HepG2 (cell line): ENCODE data around the gene PCP4L1. TPM values are rescaled to one million over a fixed set of nuclear protein-coding genes. Genes with fewer than 3 reads are reported as not detected.
A peak's percentile ranks its signal among the peaks of the same experiment; 100 is the strongest.

Source experiments
- ATF1 ChIP-seq: IDR thresholded peaks from 2 replicates; pipeline ENCODE4 v1.6.1; 2016; ENCODE audit warnings: mild to moderate bottlenecking, control low read depth
- BRCA1 ChIP-seq: sonication (generic); formaldehyde crosslinking; IDR thresholded peaks from 2 replicates; pipeline ENCODE4 v1.4.0; 2020; ENCODE audit warnings: missing genetic modification reagents
- E2F1 ChIP-seq: sonication (generic); formaldehyde crosslinking; IDR thresholded peaks from 2 replicates; pipeline ENCODE4 v1.5.0; 2020; ENCODE audit warnings: missing genetic modification reagents
- ETS1 ChIP-seq: sonication (generic); formaldehyde crosslinking; IDR thresholded peaks from 2 replicates; pipeline ENCODE4 v1.4.0; 2020; ENCODE audit warnings: missing genetic modification reagents
- GTF2F1 ChIP-seq: fragments of 150-350 bp; IDR thresholded peaks from 2 replicates; pipeline ENCODE4 v1.6.1; 2014; ENCODE audit warnings: low read length
- MXD3 ChIP-seq: IDR thresholded peaks from 2 replicates; pipeline ENCODE4 v1.6.1; 2016; ENCODE audit warnings: mild to moderate bottlenecking, missing biosample characterization, missing genetic modification reagents
- NCOR1 ChIP-seq: fragments of 200-600 bp; sonication (generic); IDR thresholded peaks from 2 replicates; pipeline ENCODE4 v1.7.0; 2017; ENCODE audit warnings: antibody characterized with exemption, low read length, borderline replicate concordance
- SETDB1 ChIP-seq: sonication (generic); formaldehyde crosslinking; IDR thresholded peaks from 2 replicates; pipeline ENCODE4 v1.5.1; 2020; ENCODE audit warnings: missing genetic modification reagents, mild to moderate bottlenecking, borderline replicate concordance
- ZNF335 ChIP-seq: sonication (generic); formaldehyde crosslinking; IDR thresholded peaks from 2 replicates; pipeline ENCODE4 v1.4.0; 2020; ENCODE audit warnings: missing genetic modification reagents
- polyA plus RNA-seq, 8 experiments: library from polyadenylated mRNA; depleted of rRNA in 3 of 8; stranded (reverse) in 7 of 8; unstranded in 1 of 8; fragments of >200 nt; fragmentation: Illumina TruSeq in 4 of 8; extraction: Trizol in 4 of 8; gene quantifications; 2 replicates each; pipeline versions ENCODE4 v1.2.1 to v1.2.3, GENCODE V29; 2011 to 2016; ENCODE audit warnings: low read depth in 4 of 8, missing spikeins in 1 of 8, mixed read lengths in 1 of 8; ENCODE audit not compliant: insufficient read depth in 1 of 8
- total RNA-seq, 5 experiments: library from RNA; depleted of rRNA; stranded (reverse); fragments of >200 nt; fragmentation: Illumina TruSeq; extraction: Trizol; gene quantifications; 2 replicates each; pipeline ENCODE4 v1.2.3, GENCODE V29; 2016; ENCODE audit warnings: low read depth in 1 of 5
- TF ChIP-seq, protein P1 (sequence below): sonication (generic); formaldehyde crosslinking; IDR thresholded peaks from 2 replicates; pipeline ENCODE4 v1.8.1; 2022; ENCODE audit warnings: low read depth, mild to moderate bottlenecking, missing genetic modification reagents
- TF ChIP-seq, protein P2 (sequence below): sonication (generic); formaldehyde crosslinking; IDR thresholded peaks from 2 replicates; pipeline ENCODE4 v1.4.0; 2020; ENCODE audit warnings: mild to moderate bottlenecking, missing genetic modification reagents, borderline replicate concordance
- TF ChIP-seq, protein P3 (sequence below): sonication (generic); formaldehyde crosslinking; IDR thresholded peaks from 2 replicates; pipeline ENCODE4 v1.8.0; 2022; ENCODE audit warnings: missing genetic modification reagents, mild to moderate bottlenecking, inconsistent platforms, borderline replicate concordance
- TF ChIP-seq, protein P4 (sequence below): sonication (generic); formaldehyde crosslinking; IDR thresholded peaks from 2 replicates; pipeline ENCODE4 v1.4.0; 2020; ENCODE audit warnings: missing genetic modification reagents

PCP4L1 gene
- total and polyA plus RNA-seq, 2 of the 13 experiments (the other 11 are each of a cell fraction or from before 2014, with no cell fraction given): 0.28 TPM; not detected in 1

DNA sequence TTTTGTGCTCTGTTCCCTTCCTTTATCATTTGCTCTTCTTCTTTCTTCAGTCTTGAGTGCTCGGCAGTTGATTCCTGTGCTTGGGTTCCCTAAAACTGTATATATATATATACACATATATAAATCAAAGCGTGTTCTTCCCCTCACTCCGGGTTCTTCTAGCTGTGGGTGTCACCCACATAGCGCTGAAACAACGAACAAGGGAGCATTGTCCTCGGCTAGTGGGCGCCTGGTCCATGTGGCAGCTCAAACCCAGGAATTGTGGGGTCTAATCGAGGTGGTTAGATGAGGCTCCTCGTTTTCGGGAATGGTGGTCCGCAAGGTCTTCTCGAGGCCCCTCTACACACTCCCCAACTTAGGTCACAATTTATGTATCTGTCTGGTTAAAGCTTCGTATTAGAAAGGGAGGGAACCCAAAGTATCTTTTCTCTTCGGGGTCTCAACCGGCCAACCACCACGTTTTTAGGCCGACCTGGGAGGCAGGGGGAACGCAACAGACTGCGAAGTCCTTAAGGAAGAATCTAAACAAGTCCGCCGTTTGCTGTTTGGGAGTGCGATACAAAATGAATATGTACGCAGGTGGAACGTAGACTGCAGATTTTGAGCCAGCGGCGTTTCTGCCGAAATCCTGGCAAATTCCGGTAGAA lies 55.1 kb downstream of the PCP4L1 start (continued):
- TF ChIP-seq, protein P1, sequence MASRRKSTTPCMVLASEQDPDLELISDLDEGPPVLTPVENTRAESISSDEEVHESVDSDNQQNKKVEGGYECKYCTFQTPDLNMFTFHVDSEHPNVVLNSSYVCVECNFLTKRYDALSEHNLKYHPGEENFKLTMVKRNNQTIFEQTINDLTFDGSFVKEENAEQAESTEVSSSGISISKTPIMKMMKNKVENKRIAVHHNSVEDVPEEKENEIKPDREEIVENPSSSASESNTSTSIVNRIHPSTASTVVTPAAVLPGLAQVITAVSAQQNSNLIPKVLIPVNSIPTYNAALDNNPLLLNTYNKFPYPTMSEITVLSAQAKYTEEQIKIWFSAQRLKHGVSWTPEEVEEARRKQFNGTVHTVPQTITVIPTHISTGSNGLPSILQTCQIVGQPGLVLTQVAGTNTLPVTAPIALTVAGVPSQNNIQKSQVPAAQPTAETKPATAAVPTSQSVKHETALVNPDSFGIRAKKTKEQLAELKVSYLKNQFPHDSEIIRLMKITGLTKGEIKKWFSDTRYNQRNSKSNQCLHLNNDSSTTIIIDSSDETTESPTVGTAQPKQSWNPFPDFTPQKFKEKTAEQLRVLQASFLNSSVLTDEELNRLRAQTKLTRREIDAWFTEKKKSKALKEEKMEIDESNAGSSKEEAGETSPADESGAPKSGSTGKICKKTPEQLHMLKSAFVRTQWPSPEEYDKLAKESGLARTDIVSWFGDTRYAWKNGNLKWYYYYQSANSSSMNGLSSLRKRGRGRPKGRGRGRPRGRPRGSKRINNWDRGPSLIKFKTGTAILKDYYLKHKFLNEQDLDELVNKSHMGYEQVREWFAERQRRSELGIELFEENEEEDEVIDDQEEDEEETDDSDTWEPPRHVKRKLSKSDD (CRISPR knock-in tag): no peak; the same call in 1 of the 2 replicates
- TF ChIP-seq, protein P2, sequence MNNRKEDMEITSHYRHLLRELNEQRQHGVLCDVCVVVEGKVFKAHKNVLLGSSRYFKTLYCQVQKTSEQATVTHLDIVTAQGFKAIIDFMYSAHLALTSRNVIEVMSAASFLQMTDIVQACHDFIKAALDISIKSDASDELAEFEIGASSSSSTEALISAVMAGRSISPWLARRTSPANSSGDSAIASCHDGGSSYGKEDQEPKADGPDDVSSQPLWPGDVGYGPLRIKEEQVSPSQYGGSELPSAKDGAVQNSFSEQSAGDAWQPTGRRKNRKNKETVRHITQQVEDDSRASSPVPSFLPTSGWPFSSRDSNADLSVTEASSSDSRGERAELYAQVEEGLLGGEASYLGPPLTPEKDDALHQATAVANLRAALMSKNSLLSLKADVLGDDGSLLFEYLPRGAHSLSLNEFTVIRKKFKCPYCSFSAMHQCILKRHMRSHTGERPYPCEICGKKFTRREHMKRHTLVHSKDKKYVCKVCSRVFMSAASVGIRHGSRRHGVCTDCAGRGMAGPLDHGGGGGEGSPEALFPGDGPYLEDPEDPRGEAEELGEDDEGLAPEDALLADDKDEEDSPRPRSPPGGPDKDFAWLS: no peak
- TF ChIP-seq, protein P3, sequence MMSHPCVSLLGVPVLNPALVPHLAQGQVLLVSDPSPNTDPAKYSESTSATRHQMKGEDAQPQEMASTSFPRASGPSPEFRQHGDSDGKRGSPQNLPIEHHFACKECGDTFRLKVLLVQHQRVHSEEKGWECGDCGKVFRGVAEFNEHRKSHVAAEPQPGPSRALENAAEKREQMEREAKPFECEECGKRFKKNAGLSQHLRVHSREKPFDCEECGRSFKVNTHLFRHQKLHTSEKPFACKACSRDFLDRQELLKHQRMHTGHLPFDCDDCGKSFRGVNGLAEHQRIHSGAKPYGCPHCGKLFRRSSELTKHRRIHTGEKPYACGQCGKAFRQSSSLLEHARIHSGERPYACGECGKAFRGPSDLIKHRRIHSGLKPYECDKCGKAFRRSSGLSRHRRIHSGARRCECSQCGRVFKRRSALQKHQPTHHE (CRISPR knock-in tag): no peak
- TF ChIP-seq GTF2F1: no peak
- TF ChIP-seq, protein P4, sequence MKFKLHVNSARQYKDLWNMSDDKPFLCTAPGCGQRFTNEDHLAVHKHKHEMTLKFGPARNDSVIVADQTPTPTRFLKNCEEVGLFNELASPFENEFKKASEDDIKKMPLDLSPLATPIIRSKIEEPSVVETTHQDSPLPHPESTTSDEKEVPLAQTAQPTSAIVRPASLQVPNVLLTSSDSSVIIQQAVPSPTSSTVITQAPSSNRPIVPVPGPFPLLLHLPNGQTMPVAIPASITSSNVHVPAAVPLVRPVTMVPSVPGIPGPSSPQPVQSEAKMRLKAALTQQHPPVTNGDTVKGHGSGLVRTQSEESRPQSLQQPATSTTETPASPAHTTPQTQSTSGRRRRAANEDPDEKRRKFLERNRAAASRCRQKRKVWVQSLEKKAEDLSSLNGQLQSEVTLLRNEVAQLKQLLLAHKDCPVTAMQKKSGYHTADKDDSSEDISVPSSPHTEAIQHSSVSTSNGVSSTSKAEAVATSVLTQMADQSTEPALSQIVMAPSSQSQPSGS (CRISPR knock-in tag): no peak
- 0 out of 2 replicates have a peak, but pooled peaks have one; percentile 2 for TF ChIP-seq BRCA1
- no peak for TF ChIP-seq ZNF335 (CRISPR knock-in tag)
- no peak for TF ChIP-seq NCOR1
- no peak for TF ChIP-seq E2F1 (CRISPR knock-in tag)
- TF ChIP-seq ETS1 (CRISPR knock-in tag): no peak
- TF ChIP-seq ATF1 (CRISPR knock-in tag): no peak
- TF ChIP-seq MXD3: no peak
- no peak for TF ChIP-seq SETDB1 (CRISPR knock-in tag)
